ENCODE measurements around the gene ZFYVE28.

The ZFYVE28 gene

GRCh38 chr4:2359591-2360395, 58.7 kb downstream of the ZFYVE28 start:
- no peak for TF ChIP-seq CTCF (IDR thresholded peaks at IDR 0.05)
- DNase-seq (ENCODE audit: low spot score) = peak; percentile 63
- no peak overlapping the region for H3K4me3 ChIP-seq
- no peak overlapping the region for H3K27ac ChIP-seq

- no peak overlapping the region for H3K27ac ChIP-seq
- no peak for TF ChIP-seq CTCF (IDR thresholded peaks at IDR 0.05)
- DNase-seq (ENCODE audit: low spot score) = peak; percentile 49
- no peak overlapping the region for H3K4me3 ChIP-seq
Observed at GRCh38 chr4:2357821-2358745, 60.4 kb downstream of the ZFYVE28 start.

- DNase-seq (ENCODE audit: low spot score) = peak; percentile 50
- Histone ChIP-seq H3K27ac (no peak overlapping the region), H3K4me3 (no peak overlapping the region)
- no peak for TF ChIP-seq CTCF (IDR thresholded peaks at IDR 0.05)
Observed at GRCh38 chr4:2356123-2357069, 62.0 kb downstream of the ZFYVE28 start.

- Histone ChIP-seq H3K27ac (no peak overlapping the region), H3K4me3 (no peak overlapping the region)
- no peak for TF ChIP-seq CTCF (IDR thresholded peaks at IDR 0.05)
- no peak for DNase-seq (ENCODE audit: low spot score)
Observed at GRCh38 chr4:2354760-2355159, 63.7 kb downstream of the ZFYVE28 start.

- Histone ChIP-seq H3K4me3 (no peak overlapping the region), H3K27ac (no peak overlapping the region)
- no peak for DNase-seq (ENCODE audit: low spot score)
Observed at GRCh38 chr4:2354118-2354517, 64.3 kb downstream of the ZFYVE28 start.

More at GRCh38 chr4:2354118-2354517, 64.3 kb downstream of the ZFYVE28 start:
- no peak for TF ChIP-seq CTCF (IDR thresholded peaks at IDR 0.05)

Data from coronary artery (tissue), 2 donors.